Esophagus muscularis mucosa (tissue), 4 donors: ENCODE measurements around the gene LRP8. TPM values are rescaled to one million over a fixed set of nuclear protein-coding genes. Genes with fewer than 3 reads are reported as not detected.

Source experiments
- DNase-seq: peaks from one replicate; pipeline ENCODE4 v3.0.0-alpha.2; 2017; ENCODE audit errors: extremely low spot score
- H3K27ac ChIP-seq, 4 donors: fragments of 200-600 bp; sonication (generic); replicated peaks in 1 of 4; 1 replicate in 3 of 4; 2 replicates in 1 of 4; pipeline ENCODE4 v1.5.1; 2016 to 2019; ENCODE audit warnings: mild to moderate bottlenecking in 1 of 4
- H3K27me3 ChIP-seq, 4 donors: fragments of 200-600 bp; sonication (generic); one replicate each; pipeline versions ENCODE4 v1.5.1 to v1.6.0; 2016 to 2019
- H3K36me3 ChIP-seq, 4 donors: fragments of 200-600 bp; sonication (generic); one replicate each; pipeline ENCODE4 v1.5.1; 2016 to 2019
- H3K4me1 ChIP-seq, 4 donors: fragments of 200-600 bp; sonication (generic); one replicate each; pipeline ENCODE4 v1.5.1; 2016 to 2019
- H3K4me3 ChIP-seq, 4 donors: fragments of 200-600 bp; sonication (generic); 1 replicate in 2 of 4; 2 replicates in 2 of 4; pipeline ENCODE4 v1.5.1; 2016 to 2019; ENCODE audit warnings: mild to moderate bottlenecking in 4 of 4, moderate library complexity in 1 of 4
- H3K9me3 ChIP-seq, 4 donors: fragments of 200-600 bp; sonication (generic); 1 replicate in 3 of 4; 2 replicates in 1 of 4; pipeline ENCODE4 v1.5.1; 2016 to 2019
- EP300 ChIP-seq: sonication (generic); formaldehyde crosslinking; IDR thresholded peaks from one replicate; pipeline ENCODE4 v1.6.1; 2017; ENCODE audit warnings: antibody characterized with exemption
- POLR2A ChIP-seq: fragments of 450-650 bp; IDR thresholded peaks from one replicate; pipeline ENCODE4 v1.6.1; 2017; ENCODE audit warnings: antibody characterized with exemption, moderate library complexity, mild to moderate bottlenecking, low read depth
- POLR2AphosphoS5 ChIP-seq, 2 donors: sonication (generic); formaldehyde crosslinking; IDR thresholded peaks; one replicate each; pipeline ENCODE4 v1.6.1; 2017; ENCODE audit warnings: antibody characterized with exemption in 2 of 2
- WGBS: methylation state at CpG from one replicate; pipeline ENCODE4 v1.1.5; 2018; 5-methylcytosine and 5-hydroxymethylcytosine counted together
- intact Hi-C: fragments of 100-400 bp; cut with DNase I; formaldehyde crosslinking; loops from one replicate; pipeline ENCODE4 v1.15.1; 2023
- total RNA-seq, 4 donors: library from RNA; depleted of rRNA; stranded (reverse); fragments of >200 nt; gene quantifications; one replicate each; pipeline versions ENCODE4 v1.1.0 to v1.2.1, GENCODE V29; 2016
- TF ChIP-seq, protein P1 (sequence below), 3 experiments: fragments of 200-600 bp in 2 of 3; fragments of 450-650 bp in 1 of 3; sonication (generic) in 2 of 3; IDR thresholded peaks; one replicate each; pipeline ENCODE4 v1.5.1; 2017 to 2019; ENCODE audit warnings: antibody characterized with exemption in 3 of 3, mild to moderate bottlenecking in 2 of 3, moderate library complexity in 1 of 3

The LRP8 gene
- total RNA-seq, 4 donors from 2014 or later, result 0.83 to 6.0 (median 1.9) TPM

DNA sequence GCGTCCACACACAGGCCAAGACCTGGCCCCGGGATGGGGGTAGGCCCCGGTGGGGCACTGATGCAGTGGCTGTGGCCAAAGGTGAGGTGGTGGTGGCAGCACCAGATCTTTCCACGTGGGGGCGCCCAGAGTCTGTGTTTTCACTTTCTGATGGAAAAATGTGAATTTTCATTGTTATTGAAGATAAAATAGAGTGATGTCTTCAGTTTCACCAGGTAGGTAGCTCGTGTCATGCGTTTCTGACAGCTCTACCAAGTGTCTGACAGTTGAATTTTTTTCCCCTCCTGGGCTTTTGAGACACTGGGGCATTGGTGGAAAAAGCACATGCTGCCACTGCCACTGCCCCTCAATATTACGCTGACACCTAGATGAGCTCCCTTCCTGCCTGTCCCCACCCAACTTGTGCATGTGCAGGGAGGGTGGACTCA lies 49.6 kb downstream of the LRP8 start:
- TF ChIP-seq, protein P1, sequence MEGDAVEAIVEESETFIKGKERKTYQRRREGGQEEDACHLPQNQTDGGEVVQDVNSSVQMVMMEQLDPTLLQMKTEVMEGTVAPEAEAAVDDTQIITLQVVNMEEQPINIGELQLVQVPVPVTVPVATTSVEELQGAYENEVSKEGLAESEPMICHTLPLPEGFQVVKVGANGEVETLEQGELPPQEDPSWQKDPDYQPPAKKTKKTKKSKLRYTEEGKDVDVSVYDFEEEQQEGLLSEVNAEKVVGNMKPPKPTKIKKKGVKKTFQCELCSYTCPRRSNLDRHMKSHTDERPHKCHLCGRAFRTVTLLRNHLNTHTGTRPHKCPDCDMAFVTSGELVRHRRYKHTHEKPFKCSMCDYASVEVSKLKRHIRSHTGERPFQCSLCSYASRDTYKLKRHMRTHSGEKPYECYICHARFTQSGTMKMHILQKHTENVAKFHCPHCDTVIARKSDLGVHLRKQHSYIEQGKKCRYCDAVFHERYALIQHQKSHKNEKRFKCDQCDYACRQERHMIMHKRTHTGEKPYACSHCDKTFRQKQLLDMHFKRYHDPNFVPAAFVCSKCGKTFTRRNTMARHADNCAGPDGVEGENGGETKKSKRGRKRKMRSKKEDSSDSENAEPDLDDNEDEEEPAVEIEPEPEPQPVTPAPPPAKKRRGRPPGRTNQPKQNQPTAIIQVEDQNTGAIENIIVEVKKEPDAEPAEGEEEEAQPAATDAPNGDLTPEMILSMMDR (IDR thresholded peaks at IDR 0.05), result peak; percentile 87 to 94 (median 91)
- no peak for TF ChIP-seq EP300
- no peaks in the 10 kb centered on the region for H3K36me3 ChIP-seq
- H3K9me3 ChIP-seq, result no peaks in the 10 kb centered on the region
- H3K27me3 ChIP-seq, result peaks cover 0 to 9% (median 0%) of the 10 kb centered on the region in 4 donors
- H3K4me3 ChIP-seq, result no peak overlapping the region
- 13% methylated on average over 8 of the region's 8 CpGs for WGBS
- no peaks in the 10 kb centered on the region for H3K4me1 ChIP-seq
- intact Hi-C loops, result loop anchor here (1.0 kb wide), 1 partner anchor 115 kb away; no protein-coding TSS in a partner anchor
- no peak for DNase-seq
- no peak overlapping the region for H3K27ac ChIP-seq

GRCh38 chr1:53277326-53277725 lies 50.5 kb downstream of the LRP8 start:
- no peaks in the 10 kb centered on the region for H3K4me1 ChIP-seq
- no peaks in the 10 kb centered on the region for H3K36me3 ChIP-seq
- TF ChIP-seq, protein P1 (IDR thresholded peaks at IDR 0.05), result no peak
- TF ChIP-seq POLR2A (no peak), POLR2AphosphoS5 (IDR thresholded peaks at IDR 0.05) (no peak), EP300 (no peak)
- WGBS, result 87% methylated on average over 4 of the region's 5 CpGs
- H3K27ac ChIP-seq, result no peak overlapping the region
- intact Hi-C loops, result no loop called here
- DNase-seq, result no peak
- H3K27me3 ChIP-seq, result peaks cover 0 to 9% (median 0%) of the 10 kb centered on the region in 4 donors
- H3K4me3 ChIP-seq, result no peak overlapping the region
- no peaks in the 10 kb centered on the region for H3K9me3 ChIP-seq

GRCh38 chr1:53276902-53277281 lies 51.0 kb downstream of the LRP8 start:
- H3K27me3 ChIP-seq, result peaks cover 0 to 9% (median 0%) of the 10 kb centered on the region in 4 donors
- no peak overlapping the region for H3K27ac ChIP-seq
- no peak for TF ChIP-seq POLR2A
- H3K36me3 ChIP-seq, result no peaks in the 10 kb centered on the region
- H3K4me3 ChIP-seq, result no peak overlapping the region
- WGBS, result 87% methylated on average over 17 of the region's 46 CpGs
- no peak for DNase-seq
- no peaks in the 10 kb centered on the region for H3K9me3 ChIP-seq
- intact Hi-C loops, result no loop called here
- H3K4me1 ChIP-seq, result no peaks in the 10 kb centered on the region

DNA sequence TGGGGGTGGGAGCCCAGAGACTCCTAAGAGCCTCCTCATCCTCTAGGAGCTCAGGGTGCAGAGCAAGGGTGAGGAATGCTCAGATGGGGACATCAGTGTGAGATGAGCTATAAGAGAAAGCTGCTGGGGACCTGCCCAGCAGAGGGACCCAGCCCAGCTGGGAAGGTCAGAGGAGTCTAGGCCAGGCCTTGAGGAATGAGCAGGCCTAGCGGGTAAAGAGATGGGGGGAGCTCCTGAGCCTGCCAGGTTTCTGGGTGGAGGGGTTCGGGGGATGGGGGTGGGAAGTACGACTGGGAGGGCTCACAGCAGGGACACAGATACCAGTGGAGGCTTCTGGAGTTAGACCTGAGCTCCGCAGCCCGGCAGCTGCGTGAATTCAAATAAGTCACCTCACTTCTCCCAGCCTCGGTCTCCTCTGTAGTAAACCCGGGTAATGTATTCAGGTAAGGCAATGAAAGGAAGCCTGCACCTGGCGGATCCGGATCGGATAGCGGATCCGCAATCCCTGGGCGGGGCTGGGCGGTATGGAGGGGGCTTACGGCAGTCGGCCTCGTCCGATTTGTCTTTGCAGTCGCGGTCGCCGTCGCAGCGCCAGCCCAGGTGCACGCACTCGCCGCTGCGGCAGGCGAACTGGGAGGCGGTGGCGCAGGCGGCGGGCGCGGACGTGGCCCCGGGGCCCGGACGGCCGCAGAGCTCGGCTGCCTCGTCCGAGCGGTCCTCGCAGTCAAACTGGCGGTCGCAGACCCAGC lies 51.5 kb downstream of the LRP8 start:
- Histone ChIP-seq H3K36me3 (no peaks in the 10 kb centered on the region), H3K27me3 (peaks cover 0 to 9% (median 0%) of the 10 kb centered on the region in 4 donors), H3K4me3 (no peak overlapping the region), H3K9me3 (no peaks in the 10 kb centered on the region), H3K4me1 (no peaks in the 10 kb centered on the region), H3K27ac (no peak overlapping the region)
- TF ChIP-seq EP300 (no peak), POLR2A (no peak), POLR2AphosphoS5 (IDR thresholded peaks at IDR 0.05) (no peak)
- TF ChIP-seq, protein P1 (IDR thresholded peaks at IDR 0.05), result no peak
- 94% methylated on average over 35 of the region's 48 CpGs for WGBS
- intact Hi-C loops, result no loop called here
- DNase-seq, result no peak

DNA sequence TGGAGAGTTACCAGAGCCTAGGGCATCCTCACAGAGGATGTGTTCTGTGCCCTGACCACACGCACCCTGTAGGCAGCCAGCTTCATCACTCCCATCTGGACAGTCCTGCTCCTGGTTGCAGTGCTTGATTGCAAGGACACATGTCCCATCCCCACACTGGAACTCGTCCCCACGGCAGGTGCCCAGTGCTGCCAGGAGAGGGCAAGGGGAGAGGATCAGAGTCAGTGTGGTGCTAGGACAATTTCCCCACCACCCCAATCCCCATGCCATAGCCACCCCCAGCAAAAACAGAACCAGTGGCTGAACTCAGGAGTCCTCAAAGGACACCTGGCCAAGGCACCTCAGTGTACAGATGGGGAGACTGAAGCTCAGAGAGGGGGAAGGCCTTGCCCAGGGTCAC lies 52.3 kb downstream of the LRP8 start:
- TF ChIP-seq, protein P1 (IDR thresholded peaks at IDR 0.05), result no peak
- TF ChIP-seq POLR2AphosphoS5 (IDR thresholded peaks at IDR 0.05) (no peak), EP300 (no peak), POLR2A (no peak)
- Histone ChIP-seq H3K4me3 (no peak overlapping the region), H3K27ac (no peak overlapping the region), H3K36me3 (no peaks in the 10 kb centered on the region), H3K27me3 (peaks cover 0 to 9% (median 0%) of the 10 kb centered on the region in 4 donors), H3K4me1 (no peaks in the 10 kb centered on the region), H3K9me3 (no peaks in the 10 kb centered on the region)
- no peak for DNase-seq
- 93% methylated on average over 2 of the region's 3 CpGs for WGBS
- intact Hi-C loops, result no loop called here
